T-helper 9 cell (primary cell): ENCODE results near the gene DNMT1.

Experiments
- DNase-seq: peaks from one replicate; pipeline ENCODE4 v3.0.0-alpha.2; 2020

DNMT1 gene

GRCh38 chr19:10089801-10090375 is 104.9 kb downstream of the DNMT1 start:
- no peak for DNase-seq

DNA sequence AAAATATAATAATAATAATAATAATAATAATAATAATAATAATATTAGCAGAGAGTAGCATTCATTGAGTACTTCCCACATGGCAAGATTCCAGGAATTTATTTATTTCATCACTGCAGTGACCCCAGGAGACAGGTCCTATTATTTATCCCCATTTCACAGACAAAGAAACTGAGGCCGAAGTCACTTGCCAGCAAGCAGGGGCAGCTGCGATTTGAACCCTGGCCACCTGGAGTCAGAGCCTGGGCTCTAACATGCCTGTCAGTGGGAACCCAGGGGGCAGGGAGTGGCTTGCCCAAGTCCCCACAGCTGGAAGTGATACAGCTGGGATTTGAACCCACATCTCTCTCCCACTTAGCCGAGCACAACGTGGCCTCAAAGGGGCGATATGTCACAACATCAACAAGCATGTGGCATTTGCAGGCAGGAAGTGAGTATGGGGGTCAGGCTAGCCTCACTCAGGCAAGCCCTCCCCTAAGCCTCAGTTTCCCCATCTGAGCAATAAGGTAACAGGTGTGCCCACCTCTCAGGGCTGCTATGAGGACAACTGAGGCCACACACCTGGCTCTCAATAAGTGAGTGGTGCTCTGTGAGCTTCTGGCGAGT is 105.7 kb downstream of the DNMT1 start:
- DNase-seq = no peak

DNA sequence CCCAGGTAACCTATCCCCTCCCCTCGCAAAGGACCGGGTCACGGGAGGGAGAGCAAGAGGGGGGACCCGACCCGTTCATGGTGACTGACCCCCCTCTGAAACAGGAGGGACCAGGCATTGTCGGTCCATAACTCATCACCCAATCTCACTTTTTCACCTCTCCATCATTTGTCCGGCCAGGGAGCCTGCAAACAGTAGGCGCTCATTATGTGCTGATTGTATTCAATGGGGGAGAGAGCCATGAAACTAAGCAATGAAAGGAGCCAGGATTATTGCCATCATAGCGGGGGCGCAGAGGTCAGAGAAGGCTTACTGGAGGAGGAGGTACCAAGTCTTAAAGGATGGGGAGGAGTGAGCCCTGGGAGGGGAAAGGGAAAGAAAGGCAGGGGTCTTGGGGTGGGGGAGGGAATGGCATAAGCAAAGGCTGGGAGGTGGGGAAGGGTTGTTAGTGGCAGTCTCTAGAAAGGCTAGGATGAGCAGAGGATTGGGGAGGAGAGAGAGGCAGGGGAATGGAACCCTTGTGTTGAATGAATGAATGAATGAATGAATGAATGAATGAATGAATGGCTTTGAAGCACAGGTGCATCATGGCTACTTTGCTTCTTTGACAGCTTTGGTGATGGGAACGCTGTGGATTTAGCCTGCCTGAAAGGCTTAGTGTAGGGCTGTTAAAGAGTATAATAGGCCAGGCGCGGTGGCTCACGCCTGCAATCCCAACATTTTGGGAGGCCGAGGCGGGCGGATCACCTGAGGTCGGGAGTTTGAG is 107.3 kb downstream of the DNMT1 start:
- DNase-seq = no peak

- peak; percentile 31 for DNase-seq
Observed at GRCh38 chr19:10086591-10087192, 108.1 kb downstream of the DNMT1 start.

DNA sequence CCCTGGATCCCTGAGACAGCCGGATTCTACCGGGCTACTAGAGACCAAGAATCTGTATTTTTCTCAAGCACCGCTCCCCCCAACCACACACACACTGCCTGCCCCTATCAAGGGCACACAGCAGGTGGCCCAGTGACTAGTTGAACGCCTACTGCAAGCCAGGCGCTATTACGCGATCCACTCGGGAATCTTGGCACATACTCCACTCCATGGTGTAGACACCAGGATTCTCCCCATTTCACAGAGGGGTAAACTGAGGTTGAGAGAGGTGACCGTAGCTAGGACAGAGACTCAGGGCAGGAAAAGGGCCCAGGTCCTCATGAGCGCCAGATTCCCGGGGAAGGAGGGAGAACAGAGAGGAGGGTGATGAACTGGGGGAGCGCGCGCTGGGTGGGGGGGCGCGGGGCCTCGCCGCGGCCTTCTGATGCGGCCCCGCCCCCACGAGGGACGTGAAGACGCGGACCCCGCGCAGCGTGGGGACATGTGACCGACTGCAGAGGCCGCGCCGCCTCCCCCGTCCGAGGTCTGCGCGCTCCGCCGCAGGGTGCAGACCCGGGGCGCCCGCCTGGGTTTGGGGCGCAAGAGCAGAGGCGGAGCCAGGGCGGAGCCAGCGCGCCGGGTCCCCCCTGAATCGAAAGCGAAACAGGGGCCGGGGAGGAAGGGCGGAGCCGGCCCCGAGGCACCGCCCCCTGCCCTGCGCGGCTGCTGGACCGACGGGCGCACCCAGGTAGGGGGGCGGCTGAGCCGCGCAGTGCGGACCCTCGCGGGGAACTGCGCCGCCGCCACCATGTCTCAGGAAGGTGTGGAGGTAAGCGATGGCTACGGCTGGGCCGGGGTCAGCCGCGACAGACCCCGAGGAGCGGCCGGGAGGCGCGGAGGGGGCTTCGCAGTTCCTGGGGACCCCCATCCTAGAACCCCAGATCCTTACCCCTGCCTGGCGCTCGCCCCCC is 108.8 kb downstream of the DNMT1 start, which contains the start of gene SHFL:
Gene SHFL (plus strand): TSS at position 677 of the 950 bp plus-strand sequence. CDS start 111 bp downstream, at position 788.
- DNase-seq = peak; percentile 75

DNA sequence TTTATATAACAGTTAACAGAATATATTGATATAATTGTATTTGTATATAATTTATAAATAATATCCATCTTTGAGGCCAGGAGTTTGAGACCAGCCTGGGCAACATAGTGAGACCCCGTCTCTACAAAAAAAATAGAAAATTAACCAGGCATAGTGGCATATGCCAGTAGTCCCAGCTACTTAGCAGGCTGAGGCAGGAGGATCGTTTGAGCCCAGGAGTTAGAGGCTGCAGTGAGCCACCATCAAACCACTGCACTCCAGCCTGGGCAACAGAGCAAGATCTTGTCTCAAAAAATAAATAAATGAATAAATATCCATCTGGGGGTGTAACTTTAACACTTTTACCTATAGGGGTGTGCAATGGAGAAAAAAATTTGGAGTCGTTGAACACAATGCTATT is 110.0 kb downstream of the DNMT1 start:
- no peak for DNase-seq

GRCh38 chr19:10083911-10084310 is 110.8 kb downstream of the DNMT1 start:
- DNase-seq = no peak
